Suppressor macrophage treated with lipopolysaccharide for 1 hour (primary cell): ENCODE results near the gene PEPD.
A peak's percentile ranks its signal among the peaks of the same experiment; 100 is the strongest.
"Not testable (repeated sequence)": the region's sequence is repeated elsewhere in the genome, so short reads cannot be mapped to it uniquely, and the experiment has no call there.

Experiments used
- DNase-seq, 3 donors: peaks; one replicate each; pipeline ENCODE4 v3.0.0-alpha.2; 2020 to 2022

Gene PEPD

GRCh38 chr19:33521480-33522370 is at the start of gene PEPD:
PEPD (minus strand) TSS chr19:33521791; CDS start chr19:33521760, 31 bp downstream.
- peak; percentile 91 to 97 (median 96) for DNase-seq

DNA sequence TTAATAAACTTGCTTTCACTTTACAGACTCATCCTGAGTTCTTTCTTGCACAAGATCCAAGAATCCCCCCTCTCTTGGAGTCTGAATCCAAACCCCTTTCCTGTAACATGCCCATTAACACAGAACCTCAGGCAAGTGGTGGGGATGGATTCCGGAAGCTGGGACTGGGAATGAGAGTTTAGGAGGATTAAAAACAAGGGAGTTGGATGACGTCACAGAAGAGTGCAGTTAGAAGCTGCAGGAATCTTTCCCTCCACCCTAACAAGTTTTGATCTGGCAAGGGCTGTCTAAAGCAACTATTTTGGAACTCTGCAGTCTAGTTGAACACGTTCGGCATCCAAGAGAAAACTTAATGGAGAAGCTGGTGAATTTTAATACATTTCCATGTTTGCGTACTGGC is 48.2 kb upstream of the PEPD start:
- no peak for DNase-seq

DNA sequence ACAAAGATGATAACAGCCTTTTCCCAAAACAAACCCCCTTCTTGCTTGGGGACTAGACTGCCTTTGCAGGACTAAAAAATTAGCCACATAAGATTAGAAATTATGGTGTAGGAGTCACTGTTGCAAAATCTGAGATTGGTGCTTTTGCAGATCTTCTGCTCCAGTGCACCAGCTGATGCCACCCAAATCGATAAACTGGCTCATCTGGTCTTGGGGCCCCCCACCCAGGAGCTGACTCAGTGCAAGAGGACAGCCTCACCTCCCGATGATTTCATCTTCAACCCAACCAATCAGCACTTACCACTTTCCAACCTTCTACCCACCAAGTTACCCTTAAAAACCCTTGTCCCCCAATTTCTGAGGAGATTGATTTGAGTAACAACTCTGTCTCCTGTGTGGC is 47.1 kb upstream of the PEPD start:
- DNase-seq: no peak

GRCh38 chr19:33564836-33565338 is 43.3 kb upstream of the PEPD start:
- DNase-seq: no peak

DNA sequence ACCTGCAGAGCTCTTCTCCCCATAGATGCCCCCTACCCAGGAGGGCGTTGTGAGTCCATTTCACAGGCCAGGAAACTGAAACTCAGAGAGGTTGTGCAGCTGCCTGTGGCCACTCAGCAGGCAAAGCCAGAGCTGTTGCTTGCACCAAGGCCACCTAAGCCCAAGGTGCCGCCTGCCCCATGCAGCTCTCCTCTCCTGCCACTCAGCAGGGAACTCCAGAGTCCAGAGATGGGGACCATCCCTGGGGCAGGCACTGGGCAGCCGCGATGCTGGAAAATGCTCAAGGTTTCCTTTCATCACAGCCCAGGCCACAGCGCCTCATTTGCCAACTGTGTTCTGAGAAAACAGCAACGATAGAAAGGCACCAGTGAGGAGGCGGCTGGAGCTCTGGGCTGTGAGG is 41.0 kb upstream of the PEPD start:
- no peak for DNase-seq

DNA sequence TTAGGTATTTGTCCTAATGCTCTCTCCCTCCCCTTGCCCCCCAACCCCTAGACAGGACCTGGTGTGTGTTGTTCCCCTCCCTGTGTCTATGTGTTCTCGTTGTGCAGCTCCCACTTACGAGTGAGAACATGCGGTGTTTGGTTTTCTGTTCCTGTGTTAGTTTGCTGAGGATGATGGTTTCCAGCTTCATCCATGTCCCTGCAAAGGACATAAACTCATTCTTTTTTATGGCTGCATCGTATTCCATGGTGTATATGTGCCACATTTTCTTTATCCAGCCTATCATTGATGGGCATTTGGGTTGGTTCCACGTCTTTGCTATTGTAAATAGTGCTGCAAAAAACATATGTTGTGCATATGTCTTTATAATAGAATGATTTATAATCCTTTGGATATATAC is 40.1 kb upstream of the PEPD start:
- DNase-seq: not testable (repeated sequence)

DNA sequence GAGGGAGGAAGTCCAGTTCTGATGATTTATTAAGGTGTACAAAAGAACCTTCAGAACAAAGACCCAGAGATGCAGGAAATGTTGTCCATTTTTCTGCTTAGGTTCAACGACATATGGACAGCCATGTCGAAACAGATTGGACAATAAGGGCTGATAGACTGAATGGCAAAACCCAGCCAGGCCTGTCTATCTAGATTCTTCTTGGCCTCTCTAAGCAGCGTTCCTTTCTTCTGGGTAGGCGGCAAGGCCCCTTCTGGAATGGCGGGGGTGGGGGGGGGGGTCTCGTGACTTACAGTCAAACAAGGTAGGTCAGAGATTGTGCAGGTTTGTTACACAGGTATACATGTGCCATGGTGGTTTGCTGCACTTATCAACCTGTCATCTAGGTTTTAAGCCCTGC is 39.7 kb upstream of the PEPD start:
- DNase-seq: no peak

DNA sequence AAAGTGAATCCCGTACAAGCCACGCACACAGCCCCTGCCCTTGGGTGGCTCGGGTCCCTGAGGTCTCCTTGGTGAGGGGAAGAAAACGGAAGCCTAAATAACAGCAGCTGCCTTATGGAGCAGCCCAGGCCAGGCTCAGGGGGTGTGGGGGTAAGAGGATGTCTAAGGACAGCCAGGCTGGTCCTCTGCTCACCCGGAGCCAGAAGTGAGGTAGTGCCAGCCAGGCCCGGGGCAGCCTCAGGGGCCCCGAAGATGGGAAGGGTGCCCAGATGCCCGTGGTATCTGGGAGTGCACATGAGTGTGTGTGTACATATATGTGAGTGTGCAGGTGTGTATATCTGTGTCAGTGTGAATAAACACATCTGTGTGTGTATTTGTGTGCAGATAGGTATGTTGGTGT is 38.4 kb upstream of the PEPD start:
- no peak for DNase-seq

- no peak for DNase-seq
Measured at GRCh38 chr19:33558856-33559255, 37.3 kb upstream of the PEPD start.

- no peak for DNase-seq
Measured at GRCh38 chr19:33558151-33558550, 36.6 kb upstream of the PEPD start.

- no peak for DNase-seq
Measured at GRCh38 chr19:33557720-33558119, 36.1 kb upstream of the PEPD start.

GRCh38 chr19:33557196-33557595 is 35.6 kb upstream of the PEPD start:
- DNase-seq: no peak

GRCh38 chr19:33556261-33556660 is 34.7 kb upstream of the PEPD start:
- no peak for DNase-seq

DNA sequence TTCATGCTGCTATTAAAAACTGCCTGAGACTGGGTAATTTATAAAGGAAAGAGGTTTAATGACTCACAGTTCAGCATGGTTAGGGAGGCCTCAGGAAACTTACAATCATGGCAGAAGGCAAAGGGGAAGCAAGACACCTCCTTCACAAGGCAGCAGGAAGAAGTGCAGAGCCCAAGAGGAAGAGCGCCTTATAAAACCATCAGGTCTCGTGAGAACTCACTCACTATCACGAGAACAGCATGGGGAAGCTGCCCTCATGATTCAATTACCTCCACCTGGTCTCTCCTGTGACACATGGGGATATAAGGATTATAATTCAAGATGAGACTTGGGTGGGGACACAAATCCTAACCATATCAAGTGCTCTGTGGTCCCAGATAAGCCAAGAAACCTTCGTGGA is 34.1 kb upstream of the PEPD start:
- DNase-seq: not testable (repeated sequence)

GRCh38 chr19:33554821-33555220 is 33.2 kb upstream of the PEPD start:
- no peak for DNase-seq

DNA sequence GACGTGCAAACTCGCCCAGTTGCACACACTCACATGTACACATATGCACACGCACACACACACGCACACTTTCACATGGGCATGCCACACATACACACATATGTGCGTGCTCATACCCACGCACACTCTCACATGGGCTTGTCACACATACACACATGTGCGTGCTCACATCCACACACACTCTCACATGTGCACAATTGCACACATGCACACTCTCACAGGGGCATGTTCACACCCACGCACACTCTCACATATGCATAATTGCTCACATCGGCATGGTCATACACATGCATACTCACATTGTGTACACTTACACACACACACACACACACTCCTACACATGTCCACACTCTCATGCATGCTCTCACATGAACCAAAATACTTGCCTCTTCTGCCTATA is 32.8 kb upstream of the PEPD start:
- no peak for DNase-seq

GRCh38 chr19:33553530-33554310 is 32.1 kb upstream of the PEPD start:
- no peak for DNase-seq

DNA sequence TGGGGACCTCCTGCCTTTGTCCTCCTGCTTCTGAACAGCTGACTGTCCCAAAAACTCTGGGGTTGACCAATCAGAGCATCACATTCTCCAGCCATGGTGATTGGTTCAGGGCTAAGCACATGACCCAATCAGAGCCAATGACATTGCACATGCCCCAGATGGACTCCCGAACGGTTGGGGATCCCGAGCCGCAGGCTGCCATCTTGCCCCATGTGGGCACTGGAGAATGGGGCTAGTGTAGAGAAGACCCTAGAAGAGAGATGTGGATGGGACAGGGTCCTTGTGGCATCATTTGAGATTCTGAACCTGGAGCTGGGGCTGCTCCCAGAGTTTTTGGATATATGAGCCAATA is 31.3 kb upstream of the PEPD start:
- DNase-seq: no peak

DNA sequence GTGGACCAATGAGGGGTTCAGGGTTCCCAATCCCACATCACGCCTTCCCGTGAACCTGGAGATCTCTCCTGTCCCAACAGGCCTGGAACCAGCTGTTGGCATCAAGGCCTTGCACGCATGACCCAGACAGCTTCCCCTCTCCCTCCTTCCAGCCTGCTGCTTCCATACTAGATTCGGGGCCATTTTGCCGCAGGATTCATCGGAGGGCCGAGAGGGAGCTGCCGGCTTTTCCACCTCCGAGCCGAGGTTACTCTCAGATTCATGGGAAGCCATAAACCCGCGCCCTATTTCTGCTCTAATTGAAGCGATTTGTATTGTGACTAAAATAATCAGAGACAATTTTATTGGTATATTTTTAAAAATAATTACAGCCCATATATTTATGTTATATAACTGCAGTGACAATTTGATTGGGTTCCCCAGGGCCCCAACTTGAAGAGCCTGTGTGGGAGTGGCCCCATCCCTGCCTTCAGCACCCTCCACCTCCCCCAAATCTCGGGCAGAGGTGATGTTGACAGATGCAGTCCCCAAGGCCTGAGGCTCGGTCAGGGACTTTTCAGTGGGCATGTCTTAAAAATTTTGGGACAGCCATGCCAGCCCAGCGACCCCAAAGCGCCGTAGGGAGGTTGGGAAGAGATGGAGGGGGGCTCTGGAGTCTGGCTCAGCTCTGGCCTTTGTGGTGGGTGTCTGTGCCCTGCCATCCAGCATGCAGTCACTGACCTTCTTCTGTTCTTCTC is 30.8 kb upstream of the PEPD start:
- no peak for DNase-seq

DNA sequence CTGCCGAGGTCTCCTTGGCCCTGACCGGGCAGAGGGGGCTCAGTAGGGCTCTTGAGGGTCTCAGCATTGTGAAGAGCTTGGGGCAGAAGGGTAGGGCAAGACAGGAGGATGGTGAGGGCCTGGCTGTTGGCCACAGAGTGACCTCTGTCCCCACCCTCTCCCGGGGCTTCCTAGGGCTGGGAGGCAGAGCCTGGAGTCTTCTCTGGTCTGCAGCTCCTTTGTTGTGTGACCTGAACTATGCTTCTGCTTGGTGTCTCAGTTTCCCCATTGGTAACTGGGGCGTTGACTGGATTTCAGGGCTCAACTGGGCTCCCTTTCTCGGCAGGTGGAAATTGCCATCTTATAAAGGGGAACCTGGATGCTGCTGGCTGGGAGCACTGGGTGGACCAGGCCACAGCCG is 30.1 kb upstream of the PEPD start:
- DNase-seq: no peak

DNA sequence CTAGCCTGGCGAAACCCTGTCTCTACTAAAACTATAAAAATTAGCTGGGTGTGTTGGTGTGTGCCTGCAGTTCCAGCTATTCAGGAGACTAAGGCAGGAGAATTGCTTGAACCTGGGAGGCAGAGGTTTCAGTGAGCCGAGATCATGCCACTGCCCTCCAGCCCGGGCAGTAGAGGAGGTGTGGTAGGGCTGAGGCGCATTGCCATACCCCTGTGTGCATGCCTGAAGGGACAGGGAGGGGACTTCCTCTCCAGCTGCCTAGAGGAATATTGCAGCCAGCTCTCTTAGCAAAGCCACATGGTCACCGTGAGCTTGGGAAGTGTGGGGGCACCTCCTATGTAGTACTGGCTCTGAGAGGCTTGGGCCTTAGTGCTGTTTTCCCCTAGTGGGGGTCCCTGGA is 29.2 kb upstream of the PEPD start:
- no peak for DNase-seq

GRCh38 chr19:33547676-33548075 is 26.1 kb upstream of the PEPD start:
- DNase-seq: no peak

GRCh38 chr19:33546656-33547055 is 25.1 kb upstream of the PEPD start:
- no peak for DNase-seq
